Fibroblast of peridontal ligament (primary cell): ENCODE data around the gene KLHL28.
A peak's percentile ranks its signal among the peaks of the same experiment; 100 is the strongest.

Experiments
- DNase-seq: peaks from one replicate; pipeline ENCODE4 v3.0.0-alpha.2; 2010; ENCODE audit errors: extremely low read depth

The KLHL28 gene

GRCh38 chr14:44960646-44961045, 1.1 kb downstream of the KLHL28 start:
- peak; percentile 30 for DNase-seq

- DNase-seq: peak; percentile 35
Observed at GRCh38 chr14:44960146-44960545, 1.6 kb downstream of the KLHL28 start.

- no peak for DNase-seq
Observed at GRCh38 chr14:44959538-44959937, 2.2 kb downstream of the KLHL28 start.

- DNase-seq: no peak
Observed at GRCh38 chr14:44956866-44957265, 4.9 kb downstream of the KLHL28 start.

GRCh38 chr14:44955528-44955927, 6.2 kb downstream of the KLHL28 start:
- DNase-seq: no peak

- DNase-seq: no peak
Observed at GRCh38 chr14:44954750-44955149, 7.0 kb downstream of the KLHL28 start.

- DNase-seq: no peak
Observed at GRCh38 chr14:44952391-44953110, 9.2 kb downstream of the KLHL28 start.

- no peak for DNase-seq
Observed at GRCh38 chr14:44951051-44951450, 10.7 kb downstream of the KLHL28 start.

- peak; percentile 95 for DNase-seq
Observed at GRCh38 chr14:44945264-44945663, 16.5 kb downstream of the KLHL28 start.

GRCh38 chr14:44944107-44944506, 17.6 kb downstream of the KLHL28 start:
- no peak for DNase-seq

- no peak for DNase-seq
Observed at GRCh38 chr14:44942436-44942835, 19.3 kb downstream of the KLHL28 start.

GRCh38 chr14:44941591-44941990, 20.2 kb downstream of the KLHL28 start:
- no peak for DNase-seq

GRCh38 chr14:44940944-44941343, 20.8 kb downstream of the KLHL28 start:
- DNase-seq: no peak

- DNase-seq: no peak
Observed at GRCh38 chr14:44940211-44940610, 21.5 kb downstream of the KLHL28 start.

GRCh38 chr14:44937547-44937946, 24.2 kb downstream of the KLHL28 start:
- DNase-seq: no peak

- peak; percentile 35 for DNase-seq
Observed at GRCh38 chr14:44935155-44935554, 26.6 kb downstream of the KLHL28 start.

GRCh38 chr14:44928793-44929192, 33.0 kb downstream of the KLHL28 start:
- no peak for DNase-seq

GRCh38 chr14:44914849-44915248, 46.9 kb downstream of the KLHL28 start:
- DNase-seq: peak; percentile 60

GRCh38 chr14:44912041-44912869, 49.5 kb downstream of the KLHL28 start:
- DNase-seq: no peak

- DNase-seq: no peak
Observed at GRCh38 chr14:44910821-44911220, 50.9 kb downstream of the KLHL28 start.

- DNase-seq: no peak
Observed at GRCh38 chr14:44901696-44902095, 60.1 kb downstream of the KLHL28 start.

- peak; percentile 72 for DNase-seq
Observed at GRCh38 chr14:44898551-44898950, 63.2 kb downstream of the KLHL28 start.

GRCh38 chr14:44897845-44898151, 63.9 kb downstream of the KLHL28 start:
- DNase-seq: peak; percentile 40
